Testis (tissue), 2 donors: Measurements from ENCODE around the gene FGFR2.

Source experiments
- POLR2A ChIP-seq: fragments of 450-650 bp; IDR thresholded peaks from one replicate; pipeline ENCODE4 v1.6.1; 2017; ENCODE audit warnings: antibody characterized with exemption, mild to moderate bottlenecking, moderate library complexity
- TF ChIP-seq, protein P1 (sequence below), 3 experiments: fragments of 450-650 bp in 2 of 3; fragments of 200-600 bp in 1 of 3; sonication (generic) in 1 of 3; IDR thresholded peaks; one replicate each; pipeline ENCODE4 v1.5.1; 2016 to 2019; ENCODE audit warnings: antibody characterized with exemption in 3 of 3, mild to moderate bottlenecking in 2 of 3, moderate library complexity in 1 of 3

GRCh38 chr10:121644501-121644900 lies 46.3 kb upstream of the FGFR2 start:
- TF ChIP-seq, protein P1, sequence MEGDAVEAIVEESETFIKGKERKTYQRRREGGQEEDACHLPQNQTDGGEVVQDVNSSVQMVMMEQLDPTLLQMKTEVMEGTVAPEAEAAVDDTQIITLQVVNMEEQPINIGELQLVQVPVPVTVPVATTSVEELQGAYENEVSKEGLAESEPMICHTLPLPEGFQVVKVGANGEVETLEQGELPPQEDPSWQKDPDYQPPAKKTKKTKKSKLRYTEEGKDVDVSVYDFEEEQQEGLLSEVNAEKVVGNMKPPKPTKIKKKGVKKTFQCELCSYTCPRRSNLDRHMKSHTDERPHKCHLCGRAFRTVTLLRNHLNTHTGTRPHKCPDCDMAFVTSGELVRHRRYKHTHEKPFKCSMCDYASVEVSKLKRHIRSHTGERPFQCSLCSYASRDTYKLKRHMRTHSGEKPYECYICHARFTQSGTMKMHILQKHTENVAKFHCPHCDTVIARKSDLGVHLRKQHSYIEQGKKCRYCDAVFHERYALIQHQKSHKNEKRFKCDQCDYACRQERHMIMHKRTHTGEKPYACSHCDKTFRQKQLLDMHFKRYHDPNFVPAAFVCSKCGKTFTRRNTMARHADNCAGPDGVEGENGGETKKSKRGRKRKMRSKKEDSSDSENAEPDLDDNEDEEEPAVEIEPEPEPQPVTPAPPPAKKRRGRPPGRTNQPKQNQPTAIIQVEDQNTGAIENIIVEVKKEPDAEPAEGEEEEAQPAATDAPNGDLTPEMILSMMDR (IDR thresholded peaks at IDR 0.05), result no peak
- no peak for TF ChIP-seq POLR2A
